ENCODE data around the gene DST.
A peak's percentile ranks its signal among the peaks of the same experiment; 100 is the strongest.

DNA sequence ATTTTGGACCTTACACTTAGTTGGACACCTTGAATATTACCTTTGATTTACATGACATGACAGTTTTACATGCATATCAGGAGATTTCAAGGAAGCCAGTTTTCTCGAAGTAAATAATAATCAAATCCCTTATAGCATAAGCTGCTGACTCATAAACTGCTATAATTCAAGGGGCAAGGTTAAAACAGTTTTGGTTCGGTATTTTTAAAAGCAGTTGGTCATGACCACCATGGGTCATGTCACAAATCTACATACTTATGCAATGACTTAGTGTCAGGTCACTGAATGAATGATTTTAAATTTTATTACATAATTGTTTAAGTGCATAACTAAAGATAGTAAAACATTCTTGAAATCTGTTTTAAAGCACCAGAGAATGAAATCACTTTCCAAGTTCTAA, 158.0 kb downstream of the DST start:
- TF ChIP-seq, protein P1, sequence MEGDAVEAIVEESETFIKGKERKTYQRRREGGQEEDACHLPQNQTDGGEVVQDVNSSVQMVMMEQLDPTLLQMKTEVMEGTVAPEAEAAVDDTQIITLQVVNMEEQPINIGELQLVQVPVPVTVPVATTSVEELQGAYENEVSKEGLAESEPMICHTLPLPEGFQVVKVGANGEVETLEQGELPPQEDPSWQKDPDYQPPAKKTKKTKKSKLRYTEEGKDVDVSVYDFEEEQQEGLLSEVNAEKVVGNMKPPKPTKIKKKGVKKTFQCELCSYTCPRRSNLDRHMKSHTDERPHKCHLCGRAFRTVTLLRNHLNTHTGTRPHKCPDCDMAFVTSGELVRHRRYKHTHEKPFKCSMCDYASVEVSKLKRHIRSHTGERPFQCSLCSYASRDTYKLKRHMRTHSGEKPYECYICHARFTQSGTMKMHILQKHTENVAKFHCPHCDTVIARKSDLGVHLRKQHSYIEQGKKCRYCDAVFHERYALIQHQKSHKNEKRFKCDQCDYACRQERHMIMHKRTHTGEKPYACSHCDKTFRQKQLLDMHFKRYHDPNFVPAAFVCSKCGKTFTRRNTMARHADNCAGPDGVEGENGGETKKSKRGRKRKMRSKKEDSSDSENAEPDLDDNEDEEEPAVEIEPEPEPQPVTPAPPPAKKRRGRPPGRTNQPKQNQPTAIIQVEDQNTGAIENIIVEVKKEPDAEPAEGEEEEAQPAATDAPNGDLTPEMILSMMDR (IDR thresholded peaks at IDR 0.05), result no peak
- TF ChIP-seq POLR2A (IDR thresholded peaks at IDR 0.05) (no peak), EP300 (IDR thresholded peaks at IDR 0.05) (no peak), POLR2AphosphoS5 (IDR thresholded peaks at IDR 0.05) (peak in 2 of 4 donors; percentile 35 to 51)
